H1 (cell line): ENCODE measurements around the gene FLNC. TPM values are rescaled to one million over a fixed set of nuclear protein-coding genes. Genes with fewer than 3 reads are reported as not detected.

Experiments
- KDM1A ChIP-seq: fragments of 200-600, 300-600 bp; sonication (generic); IDR thresholded peaks from 2 replicates; pipeline ENCODE4 v1.7.1; 2016; ENCODE audit warnings: mild to moderate bottlenecking, low read length, borderline replicate concordance
- RFX5 ChIP-seq: IDR thresholded peaks from 2 replicates; pipeline ENCODE4 v1.6.1; 2011; ENCODE audit warnings: low read depth, low read length, improper control_type of control experiment, borderline replicate concordance
- polyA plus RNA-seq, 7 experiments: library from polyadenylated mRNA; depleted of rRNA in 3 of 7; stranded (reverse) in 5 of 7; unstranded in 2 of 7; fragments of >200 nt in 5 of 7; fragments of 200-250 nt in 2 of 7; gene quantifications; 1 replicate in 5 of 7; 2 replicates in 1 of 7; 4 replicates in 1 of 7; pipeline versions ENCODE4 v1.2.1 to v1.2.3, GENCODE V29; 2011 to 2013; ENCODE audit warnings: missing spikeins in 2 of 7, mixed read lengths in 2 of 7
- total RNA-seq: library from RNA; stranded (reverse); fragmentation: NEBNext Ultra II Directional; extraction: Animal tissue kit (Norgen Biotek cat#: 25700); gene quantifications from 2 replicates; pipeline ENCODE4 v1.2.1, GENCODE V29; 2021

FLNC gene
- total and polyA plus RNA-seq, 2 of the 8 experiments (the other 6 are each of a cell fraction or from before 2014, with no cell fraction given), result 1.9 to 10.7 TPM

DNA sequence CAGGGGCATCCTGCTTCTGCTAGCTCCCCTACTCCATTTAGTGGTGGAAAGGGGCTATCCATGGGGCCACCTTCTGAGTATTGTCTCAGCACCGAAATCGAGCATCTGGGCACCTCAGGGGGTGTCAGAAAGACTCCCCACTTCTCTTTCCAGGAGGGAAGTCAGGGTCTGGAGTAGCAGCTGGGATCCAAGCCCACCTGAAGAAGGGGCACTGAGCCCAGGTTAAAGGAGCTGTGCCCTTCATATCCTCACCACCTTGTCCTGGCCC lies 2.6 kb downstream of the FLNC start (continued):
- TF ChIP-seq RFX5 (no peak), KDM1A (no peak)
- TF ChIP-seq, all 59 proteins: peak for 0
